GM21367 (cell line): ENCODE data around the gene NKX2-1.

Source experiments
- ATAC-seq: cut with Tn5 transposase; IDR thresholded peaks from one replicate; pipeline ENCODE4 v1.9.1; 2021; ENCODE audit not compliant: unreplicated experiment

NKX2-1 gene

DNA sequence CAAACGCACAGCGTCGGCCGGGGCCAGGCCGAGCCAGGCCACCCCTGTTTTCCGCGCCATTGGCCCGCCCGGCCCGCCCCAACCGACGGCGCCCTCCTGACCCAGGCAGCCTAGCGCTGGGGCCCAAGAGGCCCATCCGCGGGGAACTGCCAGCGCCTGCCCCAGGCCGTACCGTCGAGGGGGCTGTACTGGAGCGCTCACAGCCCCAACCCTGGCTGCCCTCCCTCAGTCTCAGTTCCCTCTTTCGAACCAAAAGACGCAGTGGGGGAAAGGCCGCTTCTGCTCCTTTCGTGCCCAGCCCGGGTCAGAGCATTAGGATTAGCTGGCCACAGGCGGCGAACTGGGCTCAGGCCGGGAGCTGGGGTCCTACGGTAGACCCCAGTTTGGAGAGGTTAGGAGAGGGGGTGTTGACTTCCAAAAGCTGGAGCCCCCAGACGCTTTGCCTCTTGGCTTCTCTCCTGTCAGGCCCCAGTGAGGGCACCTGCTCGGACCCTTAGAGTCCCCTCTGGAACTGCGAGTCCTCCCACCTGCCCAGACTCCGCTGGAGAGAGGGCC, 1.9 kb downstream of the NKX2-1 start:
- ATAC-seq = no peak

DNA sequence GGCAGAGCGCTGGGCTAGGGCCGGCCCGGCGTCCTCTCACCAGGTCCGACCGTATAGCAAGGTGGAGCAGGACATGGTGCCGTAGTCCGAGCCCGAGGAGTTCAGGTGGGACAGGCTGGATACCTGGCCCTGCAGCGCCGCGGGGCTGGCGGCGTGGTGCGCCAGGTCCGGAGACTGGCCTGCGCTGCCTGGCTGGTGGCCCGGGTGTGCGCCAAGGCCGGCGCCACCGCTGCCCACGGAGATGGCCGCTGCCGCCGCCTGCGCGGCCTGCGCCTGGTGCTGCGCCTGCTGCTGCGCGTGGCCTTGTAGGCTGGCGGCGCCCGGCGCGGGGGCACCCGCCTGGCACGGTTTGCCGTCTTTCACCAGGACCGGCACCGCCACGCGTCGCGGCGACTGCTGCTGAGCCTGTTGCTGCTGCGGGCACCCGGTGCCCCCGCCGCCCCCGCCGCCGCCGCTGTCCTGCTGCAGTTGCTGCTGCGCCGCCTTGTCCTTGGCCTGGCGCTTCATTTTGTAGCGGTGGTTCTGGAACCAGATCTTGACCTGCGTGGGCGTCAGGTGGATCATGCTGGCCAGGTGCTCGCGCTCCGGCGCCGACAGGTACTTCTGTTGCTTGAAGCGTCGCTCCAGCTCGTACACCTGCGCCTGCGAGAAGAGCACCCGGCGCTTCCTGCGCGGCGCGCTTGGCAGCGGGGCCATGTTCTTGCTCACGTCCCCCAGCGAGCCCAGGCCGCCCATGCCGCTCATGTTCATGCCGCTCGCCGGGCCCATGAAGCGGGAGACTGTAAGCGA, 2.6 kb downstream of the NKX2-1 start:
- ATAC-seq = no peak

DNA sequence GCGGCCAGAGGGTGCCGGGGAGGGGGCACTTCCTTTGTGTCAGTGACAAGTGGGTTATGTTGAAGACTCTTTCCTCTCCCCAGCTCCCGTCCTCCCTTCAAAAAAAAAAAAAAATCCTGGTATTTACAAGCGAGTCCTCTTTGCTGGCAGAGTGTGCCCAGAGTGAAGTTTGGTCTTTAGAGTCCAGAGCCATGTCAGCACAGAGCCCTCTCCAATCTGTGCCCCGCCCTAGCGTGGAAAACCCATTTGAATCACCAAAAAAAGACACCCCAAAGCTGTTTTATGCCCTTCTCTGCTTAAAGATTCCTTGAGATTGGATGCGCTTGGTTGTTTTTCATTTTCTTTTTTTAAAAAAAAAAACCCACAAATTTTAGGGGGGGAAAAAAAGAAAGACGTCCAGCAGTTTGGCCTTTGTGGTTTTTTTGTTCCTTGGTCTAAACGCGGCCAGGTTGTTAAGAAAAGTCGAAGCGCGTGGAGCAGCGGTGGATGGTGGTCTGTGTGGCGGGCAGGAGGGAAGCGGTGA, 3.3 kb downstream of the NKX2-1 start:
- no peak for ATAC-seq

- no peak for ATAC-seq
Observed at GRCh38 chr14:36515896-36516718, 3.9 kb downstream of the NKX2-1 start.

GRCh38 chr14:36515105-36515593, 4.9 kb downstream of the NKX2-1 start:
- no peak for ATAC-seq

- no peak for ATAC-seq
Observed at GRCh38 chr14:36514278-36515104, 5.5 kb downstream of the NKX2-1 start.

- no peak for ATAC-seq
Observed at GRCh38 chr14:36513451-36514277, 6.4 kb downstream of the NKX2-1 start.

DNA sequence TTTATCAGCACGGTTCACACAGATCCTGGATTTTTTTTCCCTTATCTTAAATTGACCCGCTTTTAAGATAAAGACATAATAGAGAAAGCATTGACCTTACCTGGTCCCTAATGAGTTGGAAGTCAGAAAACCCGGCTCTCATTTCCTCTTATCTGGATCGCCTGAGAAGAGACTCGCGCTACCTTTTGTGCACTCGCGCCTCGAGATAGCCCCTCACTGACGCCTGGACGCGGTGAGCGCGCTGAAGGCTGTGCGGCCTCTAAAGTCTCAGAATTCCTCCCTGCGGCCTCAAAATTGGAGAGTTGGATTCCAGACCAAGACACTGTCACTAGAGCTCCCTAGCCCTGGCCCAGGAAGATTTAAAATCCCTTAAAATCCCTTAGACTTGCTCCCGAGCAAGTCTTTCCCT, 7.0 kb downstream of the NKX2-1 start:
- no peak for ATAC-seq

DNA sequence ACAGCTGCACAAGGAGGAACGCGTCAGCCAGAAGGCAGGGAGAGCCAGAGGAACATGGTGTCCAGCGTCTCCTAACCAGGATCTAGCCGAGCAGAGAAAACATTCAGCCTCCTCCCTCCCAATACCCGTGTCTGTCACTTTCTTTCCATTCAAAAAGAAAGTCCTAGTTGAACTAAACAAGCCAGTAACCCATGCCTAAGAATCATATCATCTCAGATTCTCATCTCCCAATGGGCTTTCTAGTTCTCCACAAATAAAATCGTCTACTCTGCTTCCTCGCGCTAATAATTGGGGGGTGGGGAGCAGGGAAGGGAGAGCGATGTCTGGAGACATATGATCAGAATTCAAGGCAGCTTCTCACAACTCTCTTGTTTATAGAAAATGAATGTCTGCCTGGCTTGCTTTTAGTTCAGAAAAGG, 7.4 kb downstream of the NKX2-1 start:
- no peak for ATAC-seq

DNA sequence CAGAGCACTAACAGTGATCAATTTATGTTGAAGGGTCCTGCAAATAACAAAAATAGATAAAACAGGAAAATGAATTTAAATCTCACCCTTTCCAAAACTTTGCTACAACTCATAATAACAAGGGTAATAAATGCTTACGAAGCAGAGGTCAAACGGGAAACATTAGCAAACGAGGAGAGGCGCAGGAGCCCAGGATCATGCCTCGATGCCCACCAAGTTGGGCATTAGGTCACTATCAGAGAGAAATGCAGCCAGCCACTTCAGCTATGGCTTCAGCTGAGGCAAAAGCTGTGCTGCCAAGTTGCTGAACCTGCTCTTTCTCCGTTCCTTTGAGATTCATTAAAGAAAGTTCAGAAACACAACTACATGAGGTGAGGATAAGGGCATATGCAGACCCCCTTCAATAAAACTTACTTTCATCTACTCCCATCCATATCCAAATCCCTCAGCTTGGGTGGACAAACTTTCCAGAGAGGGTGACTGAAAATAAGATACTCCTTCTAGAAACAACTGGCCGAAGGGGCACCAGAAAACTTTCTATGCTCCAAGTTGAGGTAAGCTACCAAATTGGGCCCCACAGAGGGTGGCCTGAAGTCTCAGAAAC, 7.9 kb downstream of the NKX2-1 start:
- no peak for ATAC-seq

DNA sequence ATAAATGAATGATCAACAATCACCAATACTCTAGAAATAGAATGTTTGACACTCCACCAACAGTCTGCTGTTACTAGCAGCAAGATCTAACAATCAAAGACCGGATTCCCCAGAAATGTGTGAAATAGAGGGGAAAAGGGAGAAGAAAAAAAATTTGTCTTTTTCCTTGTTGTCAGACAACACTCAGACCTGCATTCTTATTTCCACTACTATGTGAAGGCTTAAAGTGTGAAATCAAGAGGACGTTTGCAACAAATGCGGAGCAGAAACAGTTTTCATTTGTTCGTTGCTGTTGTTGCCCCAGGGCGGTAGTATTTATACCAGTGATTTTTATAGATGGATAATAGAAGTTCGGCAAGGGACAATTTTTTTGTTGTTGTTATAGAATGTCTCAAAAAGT, 9.2 kb downstream of the NKX2-1 start:
- no peak for ATAC-seq

- ATAC-seq = no peak
Observed at GRCh38 chr14:36510078-36510799, 9.8 kb downstream of the NKX2-1 start.

DNA sequence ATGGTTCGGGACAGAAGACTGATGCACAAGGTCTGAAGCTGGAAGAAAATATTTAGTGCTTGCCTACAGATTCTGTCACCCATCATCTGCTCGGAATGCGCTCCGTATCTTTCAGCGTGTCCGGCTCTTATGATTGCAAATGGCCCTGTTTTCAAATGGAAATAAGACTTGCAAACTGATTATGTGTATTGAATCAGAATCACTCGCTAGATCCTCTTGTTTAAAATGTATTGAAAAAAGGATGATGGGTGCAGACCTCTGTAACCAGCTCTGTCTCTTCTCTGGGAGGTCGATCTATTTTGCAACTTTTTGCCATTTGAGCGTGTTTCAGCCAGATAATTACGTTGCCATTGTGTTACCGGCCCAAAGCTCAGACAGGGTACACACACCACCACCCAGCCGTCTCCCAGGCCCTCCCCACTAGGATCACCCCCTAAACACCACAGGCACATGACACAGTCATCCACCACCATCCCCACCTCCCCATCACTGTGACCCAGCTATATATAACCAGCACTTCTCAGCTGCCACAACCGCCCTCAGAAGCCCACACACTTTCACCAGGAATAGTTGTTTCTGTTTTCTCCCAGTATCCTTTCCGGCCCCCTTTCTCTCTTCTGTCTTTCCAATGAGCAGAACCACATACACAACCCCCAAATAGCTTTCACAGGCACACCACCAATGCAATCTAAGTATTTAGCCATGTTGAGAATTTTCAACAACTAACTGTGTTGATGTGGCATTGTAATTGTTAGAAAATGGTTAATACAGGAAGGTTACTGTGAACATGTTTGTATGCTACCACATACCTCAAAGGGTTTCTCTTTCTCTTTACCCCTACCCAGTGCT, 10.7 kb downstream of the NKX2-1 start:
- ATAC-seq = no peak

GRCh38 chr14:36508418-36509068, 11.5 kb downstream of the NKX2-1 start:
- no peak for ATAC-seq

GRCh38 chr14:36507847-36508417, 12.1 kb downstream of the NKX2-1 start:
- ATAC-seq = no peak

GRCh38 chr14:36506732-36507614, 13.1 kb downstream of the NKX2-1 start:
- ATAC-seq = no peak
